ENCODE results near the gene CASP8. TPM values are rescaled to one million over a fixed set of nuclear protein-coding genes. Genes with fewer than 3 reads are reported as not detected.

The CASP8 gene
- total and polyA plus RNA-seq, 4 donors, result 4.5 to 15.1 (median 8.7) TPM

GRCh38 chr2:201275990-201276389 is 15.7 kb downstream of the CASP8 start:
- H3K27me3 ChIP-seq (ENCODE audit: control insufficient read depth in 4 of 4, insufficient read depth in 4 of 4, low read length in 3 of 4), result no peaks in the 10 kb centered on the region
- H3K27ac ChIP-seq (ENCODE audit: low read depth in 1 of 2, low read length in 2 of 2), result no peak overlapping the region
- no peak overlapping the region for H3K4me3 ChIP-seq (ENCODE audit: low read depth in 1 of 3, low read length in 3 of 3)
- no peak for TF ChIP-seq FOXA2 (IDR thresholded peaks at IDR 0.05)
- TF ChIP-seq TAF1 (conservative IDR thresholded peaks at IDR 0.05), result no peak
- WGBS, result 90% methylated on average over 5 of the region's 5 CpGs
- no peak for DNase-seq (ENCODE audit: low spot score)
- no peaks in the 10 kb centered on the region for H3K4me1 ChIP-seq (ENCODE audit: control insufficient read depth in 4 of 4, insufficient read depth in 4 of 4, low read length in 3 of 4)
- H3K36me3 ChIP-seq (ENCODE audit: control insufficient read depth in 4 of 4, insufficient read depth in 3 of 4, low read depth in 1 of 4, low read length in 3 of 4), result peaks cover 6 to 43% (median 34%) of the 10 kb centered on the region in 4 donors
- no peaks in the 10 kb centered on the region for H3K9me3 ChIP-seq (ENCODE audit: control insufficient read depth in 4 of 4, low read length in 3 of 4)
- H3K9ac ChIP-seq (ENCODE audit: low read depth in 1 of 2, low read length in 2 of 2), result no peak overlapping the region

GRCh38 chr2:201276511-201276910 is 16.2 kb downstream of the CASP8 start:
- 86% methylated on average over 6 of the region's 6 CpGs for WGBS
- no peaks in the 10 kb centered on the region for H3K9me3 ChIP-seq (ENCODE audit: control insufficient read depth in 4 of 4, low read length in 3 of 4)
- H3K9ac ChIP-seq (ENCODE audit: low read depth in 1 of 2, low read length in 2 of 2), result no peak overlapping the region
- H3K36me3 ChIP-seq (ENCODE audit: control insufficient read depth in 4 of 4, insufficient read depth in 3 of 4, low read depth in 1 of 4, low read length in 3 of 4), result peaks cover 6 to 43% (median 33%) of the 10 kb centered on the region in 4 donors
- H3K27me3 ChIP-seq (ENCODE audit: control insufficient read depth in 4 of 4, insufficient read depth in 4 of 4, low read length in 3 of 4), result no peaks in the 10 kb centered on the region
- no peak for DNase-seq (ENCODE audit: low spot score)
- TF ChIP-seq EGR1 (IDR thresholded peaks at IDR 0.05; ENCODE audit: low read depth in 2 of 2), result no peak
- no peak for TF ChIP-seq HNF4A (conservative IDR thresholded peaks at IDR 0.05)
- TF ChIP-seq RXRA (IDR thresholded peaks at IDR 0.05), result no peak
- no peak for TF ChIP-seq REST (IDR thresholded peaks at IDR 0.05)
- no peak for TF ChIP-seq FOXA1 (IDR thresholded peaks at IDR 0.05)
- no peak for TF ChIP-seq NR2F2 (IDR thresholded peaks at IDR 0.05)
- TF ChIP-seq TAF1 (conservative IDR thresholded peaks at IDR 0.05), result no peak
- TF ChIP-seq CTCF (IDR thresholded peaks at IDR 0.05; ENCODE audit: low read depth, low read length, missing input control), result no peak
- no peak for TF ChIP-seq RAD21 (IDR thresholded peaks at IDR 0.05)
- TF ChIP-seq SP1 (IDR thresholded peaks at IDR 0.05), result no peak
- TF ChIP-seq YY1 (IDR thresholded peaks at IDR 0.05), result no peak
- TF ChIP-seq ATF3 (IDR thresholded peaks at IDR 0.05), result no peak
- no peak for TF ChIP-seq FOXA2 (IDR thresholded peaks at IDR 0.05)
- no peak for TF ChIP-seq JUND (IDR thresholded peaks at IDR 0.05)
- TF ChIP-seq GABPA (IDR thresholded peaks at IDR 0.05 in 1 of 2, conservative IDR thresholded peaks at IDR 0.05 in 1 of 2), result no peak
- no peak for TF ChIP-seq MAX (IDR thresholded peaks at IDR 0.05)
- TF ChIP-seq ZBTB33 (IDR thresholded peaks at IDR 0.05), result no peak
- no peak overlapping the region for H3K27ac ChIP-seq (ENCODE audit: low read depth in 1 of 2, low read length in 2 of 2)
- H3K4me3 ChIP-seq (ENCODE audit: low read depth in 1 of 3, low read length in 3 of 3), result no peak overlapping the region
- no peaks in the 10 kb centered on the region for H3K4me1 ChIP-seq (ENCODE audit: control insufficient read depth in 4 of 4, insufficient read depth in 4 of 4, low read length in 3 of 4)
